IMR-90 (cell line): ENCODE results near the gene KLHDC10. TPM values are rescaled to one million over a fixed set of nuclear protein-coding genes. Genes with fewer than 3 reads are reported as not detected.

Experiments
- ATAC-seq: fragments of 200-7000 bp; cut with Tn5 transposase; 2 replicates; pipeline ENCODE4 v1.9.1; 2020; ENCODE audit warnings: low read depth, mild to moderate bottlenecking, moderate library complexity
- BruUV-seq: library from RNA; stranded (reverse); fragments of 400-500 nt; replicated peaks from 2 replicates; lab custom pipeline; 2021; lab: Mats Ljungman, UMichigan
- CTCF ChIA-PET: fragments of 300-600 bp; formaldehyde crosslinking; extraction: SDS; loops from one replicate; lab custom pipeline; 2021; ENCODE audit warnings: antibody characterized with exemption; lab: Yijun Ruan, JAX
- POLR2A ChIA-PET: fragments of 300-600 bp; sonication (Branson Sonifier 250); formaldehyde crosslinking; loops from one replicate; lab custom pipeline; 2022; ENCODE audit warnings: antibody characterized with exemption; ENCODE audit not compliant: unreplicated experiment; lab: Charles Lee
- DNase-seq: peaks from one replicate; pipeline ENCODE4 v3.0.0; 2013
- H2AFZ ChIP-seq: replicated peaks from 2 replicates; pipeline ENCODE3; 2013; ENCODE audit warnings: low read length, mild to moderate bottlenecking; ENCODE audit not compliant: poor library complexity
- H2AK5ac ChIP-seq: 2 replicates; pipeline ENCODE4 v1.6.1; 2013; ENCODE audit warnings: low read depth, low read length, inconsistent platforms
- H2AK9ac ChIP-seq: replicated peaks from 2 replicates; pipeline ENCODE3; 2013; ENCODE audit warnings: mild to moderate bottlenecking, low read depth, low read length, moderate library complexity; ENCODE audit not compliant: poor library complexity
- H2BK120ac ChIP-seq: 2 replicates; pipeline ENCODE4 v1.6.1; 2013; ENCODE audit warnings: low read depth, low read length, inconsistent platforms
- H2BK15ac ChIP-seq: 3 replicates; pipeline ENCODE4 v1.6.1; 2013; ENCODE audit warnings: low read depth, low read length, inconsistent platforms
- H2BK20ac ChIP-seq: 2 replicates; pipeline ENCODE4 v1.6.1; 2013; ENCODE audit warnings: low read depth, mild to moderate bottlenecking, inconsistent platforms, low read length, moderate library complexity
- H2BK5ac ChIP-seq: 2 replicates; pipeline ENCODE4 v1.6.1; 2013; ENCODE audit warnings: mild to moderate bottlenecking, low read depth, low read length, inconsistent platforms; ENCODE audit not compliant: poor library complexity, severe bottlenecking
- H3K14ac ChIP-seq: replicated peaks from 2 replicates; pipeline ENCODE4 v1.6.1; 2013; ENCODE audit warnings: low read depth, low read length, inconsistent platforms
- H3K18ac ChIP-seq: 2 replicates; pipeline ENCODE4 v1.6.1; 2013; ENCODE audit warnings: low read depth, low read length, control low read depth
- H3K23ac ChIP-seq: 2 replicates; pipeline ENCODE4 v1.6.1; 2013; ENCODE audit warnings: low read depth, low read length, inconsistent platforms
- H3K27ac ChIP-seq: 2 replicates; pipeline ENCODE4 v1.5.1; 2013; ENCODE audit warnings: mild to moderate bottlenecking, control low read depth, low read length; ENCODE audit not compliant: insufficient read depth
- H3K27me3 ChIP-seq: 2 replicates; pipeline ENCODE4 v1.6.1; 2013; ENCODE audit warnings: low read length; ENCODE audit not compliant: control insufficient read depth, insufficient read depth
- H3K36me3 ChIP-seq: 2 replicates; pipeline ENCODE4 v1.6.1; 2013; ENCODE audit warnings: low read length, mixed read lengths; ENCODE audit not compliant: control insufficient read depth, insufficient read depth
- H3K4ac ChIP-seq: 2 replicates; pipeline ENCODE4 v1.6.1; 2013; ENCODE audit warnings: low read depth, low read length, inconsistent platforms
- H3K4me1 ChIP-seq: 2 replicates; pipeline ENCODE4 v1.6.1; 2013; ENCODE audit warnings: low read length, mixed read lengths; ENCODE audit not compliant: control insufficient read depth, insufficient read depth
- H3K4me2 ChIP-seq: 2 replicates; pipeline ENCODE4 v1.6.1; 2013; ENCODE audit warnings: low read depth, mild to moderate bottlenecking, control low read depth, low read length, moderate library complexity
- H3K4me3 ChIP-seq: 2 replicates; pipeline ENCODE4 v1.5.1; 2013; ENCODE audit warnings: low read depth, mild to moderate bottlenecking, control low read depth, low read length, moderate library complexity; ENCODE audit not compliant: insufficient read depth
- H3K56ac ChIP-seq: 2 replicates; pipeline ENCODE4 v1.6.1; 2013; ENCODE audit warnings: low read length, inconsistent platforms; ENCODE audit not compliant: insufficient read depth; ENCODE audit errors: extremely low read depth
- H3K79me1 ChIP-seq, 2 experiments: 2 replicates each; pipeline ENCODE4 v1.6.1; 2013; ENCODE audit warnings: low read length in 2 of 2, inconsistent platforms in 1 of 2, low read depth in 1 of 2
- H3K9ac ChIP-seq: 2 replicates; pipeline ENCODE4 v1.6.1; 2013; ENCODE audit warnings: low read depth, low read length, control low read depth
- H3K9me1 ChIP-seq: 2 replicates; pipeline ENCODE4 v1.6.1; 2013; ENCODE audit warnings: low read length, inconsistent platforms; ENCODE audit not compliant: insufficient read depth
- H3K9me3 ChIP-seq: 2 replicates; pipeline ENCODE4 v1.6.1; 2013; ENCODE audit warnings: low read length; ENCODE audit not compliant: control insufficient read depth, insufficient read depth
- H4K20me1 ChIP-seq: 2 replicates; pipeline ENCODE4 v1.6.1; 2013; ENCODE audit warnings: low read length, inconsistent platforms; ENCODE audit not compliant: insufficient read depth
- H4K5ac ChIP-seq: 2 replicates; pipeline ENCODE4 v1.6.1; 2013; ENCODE audit warnings: mild to moderate bottlenecking, low read depth, low read length, control low read depth
- H4K8ac ChIP-seq, 2 experiments: 2 replicates each; pipeline ENCODE4 v1.6.1; 2013; ENCODE audit warnings: low read depth in 2 of 2, low read length in 2 of 2, control low read depth in 1 of 2, inconsistent platforms in 1 of 2
- H4K91ac ChIP-seq: 2 replicates; pipeline ENCODE4 v1.6.1; 2013; ENCODE audit warnings: low read depth, low read length, inconsistent platforms; ENCODE audit not compliant: insufficient read depth
- BHLHE40 ChIP-seq: fragments of 150-350 bp; IDR thresholded peaks from 2 replicates; pipeline ENCODE4 v1.6.1; 2016; ENCODE audit warnings: mild to moderate bottlenecking, low read depth, low read length
- CEBPB ChIP-seq: IDR thresholded peaks from 2 replicates; pipeline ENCODE4 v1.6.1; 2012; ENCODE audit warnings: low read depth, low read length, improper control_type of control experiment
- POLR2A ChIP-seq: IDR thresholded peaks from 2 replicates; pipeline ENCODE4 v1.6.1; 2012; ENCODE audit warnings: mild to moderate bottlenecking, low read depth, low read length
- RAD21 ChIP-seq: IDR thresholded peaks from 2 replicates; pipeline ENCODE4 v1.6.1; 2012; ENCODE audit warnings: low read length, improper control_type of control experiment
- SMC3 ChIP-seq: fragments of 150-350 bp; IDR thresholded peaks from 2 replicates; pipeline ENCODE4 v1.6.1; 2016; ENCODE audit warnings: low read depth, mild to moderate bottlenecking, antibody characterized with exemption, low read length, moderate library complexity
- WGBS, 2 experiments: methylation state at CpG; one replicate each; pipeline versions ENCODE4 v1.1.5 to v1.1.7; 2013; ENCODE audit warnings: missing lambda C conversion rate in 2 of 2; ENCODE audit not compliant: insufficient read length in 1 of 2; ENCODE audit errors: extremely low coverage in 2 of 2; 5-methylcytosine and 5-hydroxymethylcytosine counted together
- dilution Hi-C: fragments of 300-500 bp; cut with HindIII; formaldehyde crosslinking; loops from one replicate; pipeline ENCODE4 v1.14.3; 2018; ENCODE audit warnings: low sequenced_read_pairs; ENCODE audit not compliant: unreplicated experiment
- in situ Hi-C: fragments of 300-500 bp; cut with MboI; formaldehyde crosslinking; loops from 3 replicates; pipeline ENCODE4 v1.14.3; 2019; ENCODE audit warnings: low sequenced_read_pairs, inconsistent platforms, mixed read lengths
- intact Hi-C: fragments of 100-400 bp; cut with micrococcal nuclease; formaldehyde crosslinking; loops from 2 replicates; pipeline ENCODE4 v1.10.0; 2022
- polyA plus RNA-seq, 3 experiments: library from polyadenylated mRNA; depleted of rRNA; stranded (reverse); fragments of >200 nt; gene quantifications; 2 replicates each; pipeline ENCODE4 v1.2.3, GENCODE V29; 2012; ENCODE audit warnings: low replicate concordance in 1 of 3
- total RNA-seq: library from RNA; depleted of rRNA; stranded (reverse); fragments of >200 nt; gene quantifications from 2 replicates; pipeline ENCODE4 v1.2.3, GENCODE V29; 2012
- TF ChIP-seq, protein P1 (sequence below): fragments of 150-350 bp; IDR thresholded peaks from 2 replicates; pipeline ENCODE4 v1.6.1; 2016; ENCODE audit warnings: low read depth, mild to moderate bottlenecking, low read length, moderate library complexity, borderline replicate concordance

KLHDC10 gene
- total and polyA plus RNA-seq, 2 of the 4 experiments (the other 2 are of a cell fraction) = 12.4 to 27.1 TPM

- Histone ChIP-seq H3K9me3 (peaks cover 3% of the 10 kb centered on the region; the same call in 1 of the 2 replicates), H4K5ac (no peak overlapping the region), H2AFZ (peak overlapping the region; percentile 36), H3K4ac (no peak overlapping the region), H3K27me3 (no peaks in the 10 kb centered on the region), H4K91ac (no peak overlapping the region), H3K56ac (no peak overlapping the region), H2AK5ac (peak overlapping the region; percentile 90; the same call in 1 of the 2 replicates), H3K14ac (no peak overlapping the region), H2BK5ac (peak overlapping the region; percentile 87), H3K36me3 (no peaks in the 10 kb centered on the region), H2AK9ac (no peak overlapping the region), H3K23ac (peak overlapping the region; percentile 7; the same call in 1 of the 2 replicates), H3K27ac (no peak overlapping the region), H3K4me2 (no peak overlapping the region), H3K4me1 (no peaks in the 10 kb centered on the region), H3K4me3 (no peak overlapping the region), H2BK120ac (no peak overlapping the region), H3K9ac (no peak overlapping the region), H4K8ac (no peak overlapping the region), H2BK15ac (no peak overlapping the region), H2BK20ac (no peak overlapping the region), H4K20me1 (no peaks in the 10 kb centered on the region), H3K18ac (no peak overlapping the region), H3K9me1 (peaks cover 11% of the 10 kb centered on the region), H3K79me1 (no peaks in the 10 kb centered on the region)
- TF ChIP-seq POLR2A = no peak
- no peak for TF ChIP-seq CEBPB
- TF ChIP-seq BHLHE40 = peak; percentile 56; the same call in 1 of the 2 replicates
- TF ChIP-seq, protein P1, sequence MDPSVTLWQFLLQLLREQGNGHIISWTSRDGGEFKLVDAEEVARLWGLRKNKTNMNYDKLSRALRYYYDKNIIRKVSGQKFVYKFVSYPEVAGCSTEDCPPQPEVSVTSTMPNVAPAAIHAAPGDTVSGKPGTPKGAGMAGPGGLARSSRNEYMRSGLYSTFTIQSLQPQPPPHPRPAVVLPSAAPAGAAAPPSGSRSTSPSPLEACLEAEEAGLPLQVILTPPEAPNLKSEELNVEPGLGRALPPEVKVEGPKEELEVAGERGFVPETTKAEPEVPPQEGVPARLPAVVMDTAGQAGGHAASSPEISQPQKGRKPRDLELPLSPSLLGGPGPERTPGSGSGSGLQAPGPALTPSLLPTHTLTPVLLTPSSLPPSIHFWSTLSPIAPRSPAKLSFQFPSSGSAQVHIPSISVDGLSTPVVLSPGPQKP = no peak
- no peak for TF ChIP-seq RAD21
- no peak for TF ChIP-seq SMC3
- dilution Hi-C loops = no loop called here
- intact Hi-C loops = no loop called here
- in situ Hi-C loops = no loop called here
- DNase-seq (peak; percentile 17), ATAC-seq (no peak)
- POLR2A ChIA-PET = no interaction called here
- CTCF ChIA-PET = no interaction called here
- BruUV-seq = no TSS peak
- WGBS, 2 experiments = 74 to 100% methylated on average over 1 to 17 of the region's 17 CpGs
Observed at GRCh38 chr7:130152493-130153210, 82.3 kb downstream of the KLHDC10 start.
